ENCODE data around the gene CXorf58.
"Not testable (repeated sequence)": the region's sequence is repeated elsewhere in the genome, so short reads cannot be mapped to it uniquely, and the experiment has no call there.

- TF ChIP-seq, protein P1, sequence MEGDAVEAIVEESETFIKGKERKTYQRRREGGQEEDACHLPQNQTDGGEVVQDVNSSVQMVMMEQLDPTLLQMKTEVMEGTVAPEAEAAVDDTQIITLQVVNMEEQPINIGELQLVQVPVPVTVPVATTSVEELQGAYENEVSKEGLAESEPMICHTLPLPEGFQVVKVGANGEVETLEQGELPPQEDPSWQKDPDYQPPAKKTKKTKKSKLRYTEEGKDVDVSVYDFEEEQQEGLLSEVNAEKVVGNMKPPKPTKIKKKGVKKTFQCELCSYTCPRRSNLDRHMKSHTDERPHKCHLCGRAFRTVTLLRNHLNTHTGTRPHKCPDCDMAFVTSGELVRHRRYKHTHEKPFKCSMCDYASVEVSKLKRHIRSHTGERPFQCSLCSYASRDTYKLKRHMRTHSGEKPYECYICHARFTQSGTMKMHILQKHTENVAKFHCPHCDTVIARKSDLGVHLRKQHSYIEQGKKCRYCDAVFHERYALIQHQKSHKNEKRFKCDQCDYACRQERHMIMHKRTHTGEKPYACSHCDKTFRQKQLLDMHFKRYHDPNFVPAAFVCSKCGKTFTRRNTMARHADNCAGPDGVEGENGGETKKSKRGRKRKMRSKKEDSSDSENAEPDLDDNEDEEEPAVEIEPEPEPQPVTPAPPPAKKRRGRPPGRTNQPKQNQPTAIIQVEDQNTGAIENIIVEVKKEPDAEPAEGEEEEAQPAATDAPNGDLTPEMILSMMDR (IDR thresholded peaks at IDR 0.05; ENCODE audit: insufficient read depth, low read length, poor library complexity, severe bottlenecking) = not testable (repeated sequence)
- not testable (repeated sequence) for TF ChIP-seq EZH2phosphoT487 (conservative IDR thresholded peaks at IDR 0.05; ENCODE audit: low read length)
Measured at GRCh38 chrX:23894993-23895392, 12.8 kb upstream of the CXorf58 start.
